Esophagus squamous epithelium (tissue), 5 donors: ENCODE results near the gene PCDH11X. TPM values are rescaled to one million over a fixed set of nuclear protein-coding genes. Genes with fewer than 3 reads are reported as not detected.
"Not testable (repeated sequence)": the region's sequence is repeated elsewhere in the genome, so short reads cannot be mapped to it uniquely, and the experiment has no call there.

Experiments used
- DNase-seq: peaks from one replicate; lab custom pipeline; 2025; lab: John Stamatoyannopoulos, UW
- H3K27ac ChIP-seq, 4 donors: fragments of 200-600 bp; sonication (generic); one replicate each; pipeline ENCODE4 v1.5.1; 2016 to 2019; ENCODE audit warnings: mild to moderate bottlenecking in 1 of 4
- H3K27me3 ChIP-seq, 4 donors: fragments of 200-600 bp; sonication (generic); 1 replicate in 3 of 4; 2 replicates in 1 of 4; pipeline versions ENCODE4 v1.5.1 to v1.6.0; 2017 to 2021; ENCODE audit warnings: antibody characterized with exemption in 1 of 4
- H3K36me3 ChIP-seq, 3 donors: fragments of 200-600 bp; sonication (generic); one replicate each; pipeline ENCODE4 v1.5.1; 2016 to 2019
- H3K4me1 ChIP-seq, 3 donors: fragments of 200-600 bp; sonication (generic); one replicate each; pipeline ENCODE4 v1.5.1; 2017 to 2019
- H3K4me3 ChIP-seq, 4 donors: fragments of 200-600 bp; sonication (generic); 1 replicate in 3 of 4; 2 replicates in 1 of 4; pipeline ENCODE4 v1.5.1; 2016 to 2019; ENCODE audit warnings: mild to moderate bottlenecking in 2 of 4, moderate library complexity in 1 of 4
- H3K9me3 ChIP-seq, 3 donors: fragments of 200-600 bp; sonication (generic); one replicate each; pipeline ENCODE4 v1.5.1; 2016 to 2019
- WGBS, 2 donors: methylation state at CpG; one replicate each; pipeline ENCODE4 v1.1.5; 2018; 5-methylcytosine and 5-hydroxymethylcytosine counted together
- intact Hi-C: fragments of 100-400 bp; cut with DNase I; formaldehyde crosslinking; loops from one replicate; pipeline ENCODE4 v1.15.0; 2022
- total RNA-seq, 4 donors: library from RNA; depleted of rRNA; stranded (reverse); fragments of >200 nt; gene quantifications; one replicate each; pipeline ENCODE4 v1.1.0, GENCODE V29; 2016
- TF ChIP-seq, protein P1 (sequence below), 6 experiments: fragments of 450-650 bp in 4 of 6; fragments of 200-600 bp in 2 of 6; sonication (generic) in 2 of 6; IDR thresholded peaks; one replicate each; pipeline ENCODE4 v1.5.1; 2016 to 2019; ENCODE audit warnings: antibody characterized with exemption in 6 of 6, mild to moderate bottlenecking in 4 of 6, moderate library complexity in 4 of 6
- donor health status: DM: yes; HTN: yes; CAD: no.

PCDH11X gene, protein sequence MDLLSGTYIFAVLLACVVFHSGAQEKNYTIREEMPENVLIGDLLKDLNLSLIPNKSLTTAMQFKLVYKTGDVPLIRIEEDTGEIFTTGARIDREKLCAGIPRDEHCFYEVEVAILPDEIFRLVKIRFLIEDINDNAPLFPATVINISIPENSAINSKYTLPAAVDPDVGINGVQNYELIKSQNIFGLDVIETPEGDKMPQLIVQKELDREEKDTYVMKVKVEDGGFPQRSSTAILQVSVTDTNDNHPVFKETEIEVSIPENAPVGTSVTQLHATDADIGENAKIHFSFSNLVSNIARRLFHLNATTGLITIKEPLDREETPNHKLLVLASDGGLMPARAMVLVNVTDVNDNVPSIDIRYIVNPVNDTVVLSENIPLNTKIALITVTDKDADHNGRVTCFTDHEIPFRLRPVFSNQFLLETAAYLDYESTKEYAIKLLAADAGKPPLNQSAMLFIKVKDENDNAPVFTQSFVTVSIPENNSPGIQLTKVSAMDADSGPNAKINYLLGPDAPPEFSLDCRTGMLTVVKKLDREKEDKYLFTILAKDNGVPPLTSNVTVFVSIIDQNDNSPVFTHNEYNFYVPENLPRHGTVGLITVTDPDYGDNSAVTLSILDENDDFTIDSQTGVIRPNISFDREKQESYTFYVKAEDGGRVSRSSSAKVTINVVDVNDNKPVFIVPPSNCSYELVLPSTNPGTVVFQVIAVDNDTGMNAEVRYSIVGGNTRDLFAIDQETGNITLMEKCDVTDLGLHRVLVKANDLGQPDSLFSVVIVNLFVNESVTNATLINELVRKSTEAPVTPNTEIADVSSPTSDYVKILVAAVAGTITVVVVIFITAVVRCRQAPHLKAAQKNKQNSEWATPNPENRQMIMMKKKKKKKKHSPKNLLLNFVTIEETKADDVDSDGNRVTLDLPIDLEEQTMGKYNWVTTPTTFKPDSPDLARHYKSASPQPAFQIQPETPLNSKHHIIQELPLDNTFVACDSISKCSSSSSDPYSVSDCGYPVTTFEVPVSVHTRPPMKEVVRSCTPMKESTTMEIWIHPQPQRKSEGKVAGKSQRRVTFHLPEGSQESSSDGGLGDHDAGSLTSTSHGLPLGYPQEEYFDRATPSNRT (N-terminal part only)
- under 1 TPM in 3 of 4 donors, not detected in 1; 0.11 to 0.26 (median 0.19) TPM for total RNA-seq

DNA sequence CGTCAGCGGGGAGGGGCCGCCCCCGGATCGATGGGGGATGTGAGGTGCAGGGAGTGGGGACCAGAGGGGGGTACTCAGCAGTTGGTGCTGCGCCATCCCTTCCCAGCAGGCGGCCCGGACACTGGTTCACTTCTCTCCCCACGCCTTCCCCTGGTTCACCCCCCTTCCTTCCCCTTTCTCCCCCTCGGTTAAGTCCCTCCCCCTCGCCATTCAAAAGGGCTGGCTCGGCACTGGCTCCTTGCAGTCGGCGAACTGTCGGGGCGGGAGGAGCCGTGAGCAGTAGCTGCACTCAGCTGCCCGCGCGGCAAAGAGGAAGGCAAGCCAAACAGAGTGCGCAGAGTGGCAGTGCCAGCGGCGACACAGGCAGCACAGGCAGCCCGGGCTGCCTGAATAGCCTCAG, at the start of gene PCDH11X:
TSS of gene PCDH11X (plus strand) at position 241 of the 400 bp plus-strand sequence. CDS start 56,130 bp downstream, outside the sequence.
- H3K27ac ChIP-seq, H3K9me3 ChIP-seq, intact Hi-C loops, H3K4me1 ChIP-seq, DNase-seq, H3K36me3 ChIP-seq: not testable (repeated sequence)
- no CpG with 5 or more reads among the region's 24 CpGs for WGBS, 2 donors
- peak within 1 kb of the TSS in 1 of 4 donors; percentile 41 for H3K4me3 ChIP-seq
- H3K27me3 ChIP-seq, result peaks cover 0 to 34% (median 5%) of the 10 kb centered on the region in 4 donors

DNA sequence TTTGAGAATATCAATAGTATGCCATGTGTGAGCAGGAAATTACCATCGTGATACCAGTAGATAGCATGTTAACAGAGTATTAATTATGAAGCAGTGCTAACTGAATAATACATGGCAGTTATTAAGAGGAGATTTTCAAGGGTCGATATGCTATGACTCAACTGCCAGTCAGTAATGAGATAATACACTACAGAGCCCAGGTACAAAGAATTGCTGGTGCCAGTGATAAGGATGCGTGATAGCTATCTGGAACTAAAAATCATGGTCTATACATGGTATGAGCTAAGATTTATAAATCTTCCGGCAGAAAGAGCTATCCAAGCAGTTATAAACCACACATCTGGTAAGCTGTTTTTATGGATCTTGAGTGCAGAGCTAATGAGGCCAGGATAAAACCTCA, 31.7 kb upstream of the PCDH11X start:
- H3K4me1 ChIP-seq, intact Hi-C loops, H3K27ac ChIP-seq, H3K27me3 ChIP-seq, H3K4me3 ChIP-seq, DNase-seq, H3K9me3 ChIP-seq, H3K36me3 ChIP-seq: not testable (repeated sequence)
- 83% methylated on average over 1 of the region's 4 CpGs; no CpG with 5 or more reads in 1 of the 2 donors for WGBS, 2 donors

DNA sequence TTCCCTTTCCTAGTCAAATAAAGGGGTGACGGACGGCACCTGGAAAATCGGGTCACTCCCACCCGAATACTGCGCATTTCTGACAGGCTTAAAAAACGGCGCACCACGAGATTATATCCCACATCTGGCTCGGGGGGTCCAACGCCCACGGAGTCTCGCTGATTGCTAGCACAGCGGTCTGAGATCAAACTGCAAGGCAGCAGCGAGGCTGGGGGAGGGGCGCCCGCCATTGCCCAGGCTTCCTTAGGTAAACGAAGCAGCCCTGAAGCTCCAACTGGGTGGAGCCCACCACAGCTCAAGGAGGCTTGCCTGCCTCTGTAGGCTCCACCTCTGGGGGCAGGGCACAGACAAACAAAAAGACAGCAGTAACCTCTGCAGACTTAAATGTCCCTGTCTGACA, 26.2 kb upstream of the PCDH11X start:
- H3K4me1 ChIP-seq, DNase-seq, H3K36me3 ChIP-seq, H3K27me3 ChIP-seq, H3K4me3 ChIP-seq, H3K9me3 ChIP-seq, intact Hi-C loops, H3K27ac ChIP-seq: not testable (repeated sequence)
- WGBS, 2 donors, result 82 to 93% methylated on average over 6 to 8 of the region's 17 CpGs

DNA sequence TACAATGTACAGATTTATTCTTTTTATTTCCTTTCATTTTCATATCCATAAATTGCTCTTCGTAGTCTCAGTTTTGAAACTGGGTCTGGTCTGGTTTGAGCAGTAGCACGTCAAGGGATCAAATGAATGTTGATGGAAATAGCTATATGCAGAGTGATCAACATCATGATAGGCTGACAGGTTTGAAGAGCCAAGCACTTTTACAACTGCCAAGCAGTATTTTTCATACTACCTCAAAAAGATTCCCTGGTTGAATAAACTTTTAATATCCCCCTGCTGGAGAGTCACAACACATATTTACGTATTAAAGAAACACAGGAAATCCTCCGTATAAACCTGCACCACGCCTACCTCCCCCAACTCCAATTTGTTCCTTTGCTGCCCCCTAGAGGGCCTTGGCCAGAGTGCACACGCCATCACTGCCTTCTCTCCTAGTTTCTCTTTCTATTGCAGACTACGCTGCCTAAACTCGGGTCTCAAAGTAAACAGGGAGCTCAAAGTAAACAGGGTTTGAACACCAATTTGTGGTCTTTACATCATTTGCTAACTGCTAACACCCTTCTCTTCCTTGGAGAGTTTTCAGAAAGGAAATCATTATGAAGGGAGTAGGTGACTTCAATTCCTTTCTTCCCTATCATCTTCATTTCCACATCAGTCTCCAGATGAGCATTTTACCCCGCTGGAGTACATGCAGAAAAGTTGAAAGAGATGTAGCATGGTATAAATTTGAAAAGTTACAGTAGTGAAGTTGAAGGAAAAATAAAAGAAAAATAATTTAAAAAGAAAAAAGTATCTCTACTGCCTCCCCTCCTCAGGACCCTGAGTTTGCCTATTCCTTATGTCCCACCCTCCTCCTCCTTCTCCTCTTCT, 8.3 kb upstream of the PCDH11X start:
- H3K36me3 ChIP-seq, H3K9me3 ChIP-seq, intact Hi-C loops, H3K27ac ChIP-seq, H3K27me3 ChIP-seq, DNase-seq, H3K4me1 ChIP-seq, H3K4me3 ChIP-seq: not testable (repeated sequence)
- TF ChIP-seq, protein P1, sequence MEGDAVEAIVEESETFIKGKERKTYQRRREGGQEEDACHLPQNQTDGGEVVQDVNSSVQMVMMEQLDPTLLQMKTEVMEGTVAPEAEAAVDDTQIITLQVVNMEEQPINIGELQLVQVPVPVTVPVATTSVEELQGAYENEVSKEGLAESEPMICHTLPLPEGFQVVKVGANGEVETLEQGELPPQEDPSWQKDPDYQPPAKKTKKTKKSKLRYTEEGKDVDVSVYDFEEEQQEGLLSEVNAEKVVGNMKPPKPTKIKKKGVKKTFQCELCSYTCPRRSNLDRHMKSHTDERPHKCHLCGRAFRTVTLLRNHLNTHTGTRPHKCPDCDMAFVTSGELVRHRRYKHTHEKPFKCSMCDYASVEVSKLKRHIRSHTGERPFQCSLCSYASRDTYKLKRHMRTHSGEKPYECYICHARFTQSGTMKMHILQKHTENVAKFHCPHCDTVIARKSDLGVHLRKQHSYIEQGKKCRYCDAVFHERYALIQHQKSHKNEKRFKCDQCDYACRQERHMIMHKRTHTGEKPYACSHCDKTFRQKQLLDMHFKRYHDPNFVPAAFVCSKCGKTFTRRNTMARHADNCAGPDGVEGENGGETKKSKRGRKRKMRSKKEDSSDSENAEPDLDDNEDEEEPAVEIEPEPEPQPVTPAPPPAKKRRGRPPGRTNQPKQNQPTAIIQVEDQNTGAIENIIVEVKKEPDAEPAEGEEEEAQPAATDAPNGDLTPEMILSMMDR (IDR thresholded peaks at IDR 0.05), result peak in 2 of 6 experiments; percentile 14 to 17
- WGBS, 2 donors, result 22 to 31% methylated on average over 3 of the region's 9 CpGs

DNA sequence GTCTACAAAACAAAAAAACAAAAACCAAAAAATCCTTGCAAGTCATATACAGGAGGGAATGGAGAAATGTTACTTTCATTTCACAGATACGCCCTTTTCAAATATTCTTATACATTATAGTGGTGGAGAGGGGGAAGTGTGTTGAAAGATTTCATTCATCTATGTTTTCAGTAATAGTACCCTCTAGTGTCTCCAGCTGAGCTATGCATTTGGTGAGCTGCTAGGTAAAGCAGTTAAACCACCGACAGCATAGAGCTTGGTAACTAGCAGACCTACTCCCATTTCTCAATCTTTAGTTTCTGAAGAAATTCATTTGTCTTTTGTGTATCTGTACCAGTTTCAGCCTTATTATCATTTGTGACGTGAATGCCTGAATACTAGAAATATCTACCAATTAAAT, 5.2 kb upstream of the PCDH11X start:
- intact Hi-C loops, DNase-seq, H3K27ac ChIP-seq, H3K27me3 ChIP-seq, H3K36me3 ChIP-seq, H3K9me3 ChIP-seq, H3K4me3 ChIP-seq, H3K4me1 ChIP-seq: not testable (repeated sequence)
- WGBS, 2 donors, result 44 to 50% methylated on average over 2 to 3 of the region's 3 CpGs

DNA sequence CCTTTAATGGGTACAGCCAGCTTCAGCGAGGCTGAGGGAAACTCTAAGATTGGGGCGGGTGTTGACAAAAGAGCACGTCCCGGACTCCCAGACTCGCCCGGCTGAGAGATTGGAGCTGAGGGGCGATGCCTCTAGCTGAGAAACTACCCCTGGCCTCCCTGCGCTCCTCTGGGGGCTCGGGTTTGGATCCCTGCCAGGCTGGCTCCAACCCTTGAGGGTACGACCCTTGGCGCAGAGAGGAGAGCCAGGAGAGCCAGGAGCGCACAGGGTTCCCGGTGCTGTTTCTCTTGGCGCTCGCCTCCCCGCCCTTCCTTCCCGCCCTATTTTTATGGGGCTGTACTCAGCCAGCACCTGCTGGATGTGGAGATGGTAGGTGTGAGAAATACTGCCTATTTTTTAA, 833 bp downstream of the PCDH11X start:
- peaks cover 0 to 34% (median 5%) of the 10 kb centered on the region in 4 donors for H3K27me3 ChIP-seq
- 4% methylated on average over 13 of the region's 17 CpGs; no CpG with 5 or more reads in 1 of the 2 donors for WGBS, 2 donors
- H3K36me3 ChIP-seq, H3K4me1 ChIP-seq, H3K9me3 ChIP-seq, H3K27ac ChIP-seq, intact Hi-C loops, DNase-seq, H3K4me3 ChIP-seq: not testable (repeated sequence)

DNA sequence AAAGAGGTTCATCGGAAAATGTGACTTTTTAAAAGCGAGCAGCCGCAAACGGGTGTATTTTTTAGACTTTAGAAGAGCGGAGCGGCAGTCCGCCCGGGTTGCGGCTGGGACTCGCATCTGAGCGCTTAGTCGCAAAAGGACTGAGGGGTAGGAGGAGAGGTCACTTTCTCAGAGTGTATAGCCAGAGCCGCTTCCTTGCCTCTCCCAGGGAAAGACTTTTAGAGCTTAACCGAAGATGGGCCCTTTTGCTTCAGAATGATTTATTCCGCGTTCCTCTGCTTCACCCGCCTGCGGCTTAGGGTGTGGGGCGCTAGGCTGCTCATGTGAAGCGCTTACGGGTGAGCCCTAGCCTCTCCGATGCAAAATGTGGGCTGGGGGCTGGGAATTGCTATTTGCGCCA, 1.5 kb downstream of the PCDH11X start:
- DNase-seq, H3K36me3 ChIP-seq, H3K4me1 ChIP-seq, H3K27ac ChIP-seq, intact Hi-C loops, H3K9me3 ChIP-seq, H3K4me3 ChIP-seq: not testable (repeated sequence)
- peaks cover 0 to 34% (median 5%) of the 10 kb centered on the region in 4 donors for H3K27me3 ChIP-seq
- WGBS, 2 donors, result 4 to 6% methylated on average over 9 to 15 of the region's 23 CpGs

DNA sequence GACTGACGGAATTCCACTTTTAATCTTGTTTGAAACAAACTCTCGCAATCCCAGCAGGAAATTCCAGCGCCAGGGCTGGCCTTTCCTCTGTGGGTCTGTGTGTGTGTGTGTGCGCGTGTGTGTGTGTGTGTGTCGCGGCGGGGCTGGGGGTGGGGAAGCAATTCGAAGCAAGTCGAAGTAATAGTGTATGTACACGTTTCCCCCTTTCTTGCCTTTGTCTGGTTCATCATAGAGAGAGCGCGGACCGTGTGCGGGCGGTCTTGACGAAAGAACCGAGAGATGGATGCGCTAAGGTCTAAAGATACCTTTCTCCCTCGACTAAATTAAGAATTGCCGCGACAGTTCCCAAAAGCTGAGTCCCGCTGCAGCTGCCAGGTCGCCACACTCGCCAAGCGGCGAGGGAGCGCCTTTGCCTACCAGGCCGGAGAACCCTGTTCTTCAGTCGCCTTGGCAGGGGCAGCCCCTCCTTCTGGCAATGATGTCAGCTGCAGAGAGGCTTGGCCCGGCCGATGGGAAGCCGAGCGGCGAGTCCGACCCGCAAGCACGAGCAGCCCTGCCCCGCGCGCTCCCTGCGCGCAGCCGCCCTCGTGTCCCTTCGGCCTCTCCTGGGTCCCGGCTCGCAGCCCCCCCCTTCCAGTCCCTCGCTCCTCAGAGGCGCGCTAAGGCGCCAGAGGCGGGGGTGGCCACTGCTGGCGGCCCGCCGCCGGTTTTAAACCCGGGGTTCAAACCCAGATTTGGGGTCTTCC, 2.6 kb downstream of the PCDH11X start:
- peaks cover 0 to 34% (median 5%) of the 10 kb centered on the region in 4 donors for H3K27me3 ChIP-seq
- 2 to 8% methylated on average over 7 to 27 of the region's 58 CpGs for WGBS, 2 donors
- DNase-seq, intact Hi-C loops, H3K4me1 ChIP-seq, H3K9me3 ChIP-seq, H3K36me3 ChIP-seq, H3K27ac ChIP-seq: not testable (repeated sequence)
- H3K4me3 ChIP-seq, result peak overlapping the region in 1 of 4 donors; percentile 28

DNA sequence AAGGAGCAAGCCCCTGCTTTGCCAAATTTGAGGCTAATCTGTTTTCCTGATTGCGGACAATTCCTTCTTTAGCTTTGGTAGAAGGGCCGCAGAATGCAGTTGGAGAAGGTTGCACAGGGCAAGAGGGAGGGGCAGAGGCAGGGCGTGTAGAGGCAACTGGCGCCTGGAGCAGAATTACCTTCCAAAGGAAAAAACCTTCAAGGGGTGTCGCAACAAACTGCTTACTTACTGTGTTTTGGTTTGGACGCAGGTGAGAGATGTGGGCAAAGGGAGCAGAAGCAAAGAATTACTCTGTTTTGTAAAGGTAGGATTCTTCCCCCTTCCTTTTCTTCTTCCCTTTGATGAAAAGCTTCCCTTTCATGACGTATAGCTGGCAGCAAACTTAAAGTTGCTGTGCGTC, 3.6 kb downstream of the PCDH11X start:
- DNase-seq, H3K27ac ChIP-seq, H3K9me3 ChIP-seq, H3K4me3 ChIP-seq, H3K36me3 ChIP-seq, intact Hi-C loops, H3K4me1 ChIP-seq: not testable (repeated sequence)
- peaks cover 0 to 27% (median 5%) of the 10 kb centered on the region in 4 donors for H3K27me3 ChIP-seq
- WGBS, 2 donors, result 11 to 14% methylated on average over 4 to 6 of the region's 8 CpGs

DNA sequence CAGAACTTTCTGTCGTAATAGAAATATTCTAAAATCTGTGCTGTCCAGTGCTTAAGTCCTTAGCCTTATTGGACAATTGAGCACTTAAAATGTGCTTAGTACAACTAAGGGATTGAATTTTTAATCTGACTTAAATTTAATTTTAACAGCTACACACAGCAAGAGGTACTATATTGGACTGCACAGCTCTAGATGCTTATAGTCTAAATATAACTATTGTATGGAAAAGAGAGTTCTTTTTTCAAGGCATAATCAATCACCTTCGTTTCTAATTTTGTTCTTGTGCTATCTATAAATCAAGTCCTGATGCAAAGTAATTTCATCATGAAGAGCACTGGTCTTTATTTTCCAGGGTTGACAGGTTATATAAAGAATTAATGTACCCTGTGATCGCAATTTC, 38.4 kb downstream of the PCDH11X start:
- intact Hi-C loops, result not testable (repeated sequence)
- 43 to 64% methylated on average over 2 to 3 of the region's 3 CpGs for WGBS, 2 donors

More for the DNA sequence above, 38.4 kb downstream of the PCDH11X start:
- H3K4me3 ChIP-seq, H3K36me3 ChIP-seq, H3K27ac ChIP-seq, H3K27me3 ChIP-seq, H3K9me3 ChIP-seq, DNase-seq, H3K4me1 ChIP-seq: not testable (repeated sequence)
